HEK293 (cell line): Measurements from ENCODE around the gene TSPAN9.
A peak's percentile ranks its signal among the peaks of the same experiment; 100 is the strongest.

Experiments used
- FEZF1 ChIP-seq: fragments of 450-650 bp; formaldehyde crosslinking; IDR thresholded peaks from 2 replicates; pipeline ENCODE4 v1.5.1; 2016; ENCODE audit warnings: missing biosample characterization, missing genetic modification characterization
- GLI4 ChIP-seq: fragments of 450-650 bp; formaldehyde crosslinking; IDR thresholded peaks from 2 replicates; pipeline ENCODE4 v1.5.1; 2016; ENCODE audit warnings: missing biosample characterization, missing genetic modification characterization
- KLF1 ChIP-seq: fragments of 450-650 bp; formaldehyde crosslinking; IDR thresholded peaks from 2 replicates; pipeline ENCODE4 v1.5.1; 2016; ENCODE audit warnings: missing biosample characterization, missing genetic modification characterization
- KLF10 ChIP-seq: fragments of 450-650 bp; IDR thresholded peaks from 2 replicates; pipeline ENCODE4 v1.5.1; 2018; ENCODE audit warnings: missing biosample characterization, mild to moderate bottlenecking, missing genetic modification characterization
- KLF8 ChIP-seq: fragments of 450-650 bp; formaldehyde crosslinking; IDR thresholded peaks from 2 replicates; pipeline ENCODE4 v1.5.1; 2016; ENCODE audit warnings: missing biosample characterization, missing genetic modification characterization
- MEIS1 ChIP-seq: sonication (generic); formaldehyde crosslinking; IDR thresholded peaks from 2 replicates; pipeline ENCODE4 v1.8.1; 2022; ENCODE audit warnings: missing genetic modification reagents, mild to moderate bottlenecking, borderline replicate concordance
- ZEB2 ChIP-seq: fragments of 450-650 bp; formaldehyde crosslinking; IDR thresholded peaks from 2 replicates; pipeline ENCODE4 v1.5.1; 2016; ENCODE audit warnings: missing biosample characterization, missing genetic modification characterization
- ZFHX2 ChIP-seq: fragments of 450-650 bp; formaldehyde crosslinking; conservative IDR thresholded peaks from 2 replicates; pipeline ENCODE4 v1.5.1; 2016; ENCODE audit warnings: missing biosample characterization, missing genetic modification characterization
- ZFP41 ChIP-seq: fragments of 450-650 bp; formaldehyde crosslinking; IDR thresholded peaks from 2 replicates; pipeline ENCODE4 v1.5.1; 2016; ENCODE audit warnings: missing biosample characterization, missing genetic modification characterization, borderline replicate concordance
- ZNF140 ChIP-seq: fragments of 450-650 bp; formaldehyde crosslinking; IDR thresholded peaks from 2 replicates; pipeline ENCODE4 v1.5.1; 2016; ENCODE audit warnings: missing biosample characterization, missing genetic modification characterization
- ZNF174 ChIP-seq: fragments of 450-650 bp; formaldehyde crosslinking; IDR thresholded peaks from 2 replicates; pipeline ENCODE4 v1.5.0; 2017; ENCODE audit warnings: missing biosample characterization, mild to moderate bottlenecking, missing genetic modification characterization
- ZNF221 ChIP-seq: fragments of 450-650 bp; formaldehyde crosslinking; IDR thresholded peaks from 2 replicates; pipeline ENCODE4 v1.5.1; 2017; ENCODE audit warnings: missing biosample characterization, missing genetic modification characterization, borderline replicate concordance
- ZNF239 ChIP-seq: fragments of 450-650 bp; formaldehyde crosslinking; IDR thresholded peaks from 2 replicates; pipeline ENCODE4 v1.5.1; 2016; ENCODE audit warnings: missing biosample characterization, missing genetic modification characterization
- ZNF266 ChIP-seq: fragments of 450-650 bp; formaldehyde crosslinking; IDR thresholded peaks from 2 replicates; pipeline ENCODE4 v1.5.1; 2016; ENCODE audit warnings: missing biosample characterization, missing genetic modification characterization, low read depth
- ZNF366 ChIP-seq: fragments of 450-650 bp; formaldehyde crosslinking; conservative IDR thresholded peaks from 2 replicates; pipeline ENCODE4 v1.5.1; 2016; ENCODE audit warnings: missing biosample characterization, missing genetic modification characterization
- ZNF37A ChIP-seq: fragments of 450-650 bp; IDR thresholded peaks from 2 replicates; pipeline ENCODE4 v1.5.1; 2018; ENCODE audit warnings: missing biosample characterization, missing genetic modification characterization
- ZNF394 ChIP-seq: fragments of 450-650 bp; formaldehyde crosslinking; IDR thresholded peaks from 2 replicates; pipeline ENCODE4 v1.5.1; 2016; ENCODE audit warnings: missing biosample characterization, missing genetic modification characterization, mild to moderate bottlenecking, moderate library complexity, borderline replicate concordance
- ZNF501 ChIP-seq: fragments of 450-650 bp; formaldehyde crosslinking; IDR thresholded peaks from 2 replicates; pipeline ENCODE4 v1.5.1; 2016; ENCODE audit warnings: missing biosample characterization, missing genetic modification characterization
- ZNF510 ChIP-seq: fragments of 450-650 bp; formaldehyde crosslinking; IDR thresholded peaks from 2 replicates; pipeline ENCODE4 v1.5.1; 2018; ENCODE audit warnings: mild to moderate bottlenecking, missing genetic modification characterization, missing biosample characterization; ENCODE audit not compliant: insufficient replicate concordance
- ZNF521 ChIP-seq: fragments of 450-650 bp; formaldehyde crosslinking; IDR thresholded peaks from 2 replicates; pipeline ENCODE4 v1.5.1; 2017; ENCODE audit warnings: missing biosample characterization, mild to moderate bottlenecking, missing genetic modification characterization
- ZNF560 ChIP-seq: fragments of 450-650 bp; formaldehyde crosslinking; IDR thresholded peaks from 2 replicates; pipeline ENCODE4 v1.5.1; 2017; ENCODE audit warnings: missing biosample characterization, missing genetic modification characterization, borderline replicate concordance
- ZNF571 ChIP-seq: fragments of 450-650 bp; formaldehyde crosslinking; IDR thresholded peaks from 2 replicates; pipeline ENCODE4 v1.5.0; 2017; ENCODE audit warnings: missing biosample characterization, missing genetic modification characterization
- ZNF629 ChIP-seq: fragments of 450-650 bp; formaldehyde crosslinking; IDR thresholded peaks from 2 replicates; pipeline ENCODE4 v1.5.1; 2017; ENCODE audit warnings: missing biosample characterization, missing genetic modification characterization
- ZNF76 ChIP-seq: fragments of 450-650 bp; formaldehyde crosslinking; IDR thresholded peaks from 2 replicates; pipeline ENCODE4; 2016; ENCODE audit warnings: low read depth, missing biosample characterization, missing genetic modification characterization, borderline replicate concordance
- ZNF791 ChIP-seq: fragments of 450-650 bp; formaldehyde crosslinking; IDR thresholded peaks from 2 replicates; pipeline ENCODE4 v1.5.1; 2016; ENCODE audit warnings: missing biosample characterization, missing genetic modification characterization
- ZNF843 ChIP-seq: fragments of 450-650 bp; formaldehyde crosslinking; IDR thresholded peaks from 2 replicates; pipeline ENCODE4 v1.5.1; 2016; ENCODE audit warnings: missing biosample characterization, missing genetic modification characterization
- ZSCAN30 ChIP-seq: fragments of 450-650 bp; IDR thresholded peaks from 2 replicates; pipeline ENCODE4 v1.5.1; 2018; ENCODE audit warnings: missing biosample characterization, mild to moderate bottlenecking, missing genetic modification characterization, moderate library complexity
- TF ChIP-seq, protein P1 (sequence below): fragments of 450-650 bp; formaldehyde crosslinking; IDR thresholded peaks from 2 replicates; pipeline ENCODE4 v1.5.1; 2016; ENCODE audit warnings: missing biosample characterization, missing genetic modification characterization
- TF ChIP-seq, protein P2 (sequence below): fragments of 450-650 bp; formaldehyde crosslinking; IDR thresholded peaks from 2 replicates; pipeline ENCODE4 v1.5.1; 2016; ENCODE audit warnings: missing biosample characterization, missing genetic modification characterization
- TF ChIP-seq, protein P3 (sequence below): fragments of 450-650 bp; formaldehyde crosslinking; IDR thresholded peaks from 2 replicates; pipeline ENCODE4 v1.5.1; 2016; ENCODE audit warnings: missing biosample characterization, missing genetic modification characterization
- TF ChIP-seq, protein P4 (sequence below): fragments of 450-650 bp; formaldehyde crosslinking; conservative IDR thresholded peaks from 2 replicates; pipeline ENCODE4 v1.5.1; 2016; ENCODE audit warnings: low read depth, missing biosample characterization, missing genetic modification characterization

The TSPAN9 gene

DNA sequence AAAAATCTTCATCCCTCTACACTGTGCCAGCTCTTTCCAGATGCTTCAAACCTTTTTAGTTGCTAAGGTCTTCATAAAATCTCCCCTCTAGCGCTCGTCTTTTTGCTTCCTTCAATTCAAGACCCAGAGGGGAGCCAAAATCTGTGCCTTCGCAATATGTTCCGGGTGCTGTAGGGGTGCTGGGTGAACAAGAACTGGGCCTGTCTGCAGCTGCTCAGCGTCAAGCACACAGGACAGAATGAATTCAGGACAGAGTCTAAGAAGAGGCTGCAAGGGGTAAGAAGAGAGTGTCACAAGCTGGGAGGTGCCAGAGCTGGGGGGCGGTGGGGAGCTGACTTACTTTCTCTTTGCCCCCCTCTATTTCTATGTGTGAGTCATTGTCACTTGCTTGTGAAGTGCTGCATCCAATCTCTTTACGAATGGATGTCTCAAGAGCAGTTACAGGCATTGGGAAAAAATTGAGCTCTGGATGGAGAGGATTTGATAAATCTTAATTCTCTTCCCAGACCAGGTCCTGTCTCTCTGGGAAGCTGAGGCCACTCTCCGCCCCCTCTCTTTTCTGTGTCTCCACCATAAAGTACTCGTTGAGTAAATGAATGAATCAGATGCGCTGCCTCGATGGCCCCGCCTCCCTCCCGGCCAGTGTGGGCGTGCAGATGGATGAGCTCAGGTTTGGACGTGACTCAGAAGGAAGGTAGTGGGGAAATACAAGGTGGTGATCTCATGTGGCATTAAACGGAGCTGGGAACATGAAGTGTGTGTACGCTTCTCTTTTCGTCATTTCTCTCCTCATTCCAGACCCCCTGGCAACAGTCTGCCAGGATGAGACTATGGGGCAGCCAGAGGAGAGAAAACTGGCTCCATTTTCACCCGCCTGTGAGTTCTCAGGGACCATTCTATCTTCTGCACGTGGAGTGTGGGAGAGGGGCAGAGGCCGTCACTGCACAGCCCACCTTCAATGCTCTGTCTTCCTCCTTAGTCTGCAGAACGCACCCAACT, 91.3 kb downstream of the TSPAN9 start (continued):
- no peak for TF ChIP-seq ZNF76
- peak; percentile 63 for TF ChIP-seq KLF8 (tag by site-specific recombination)
- no peak for TF ChIP-seq MEIS1
- TF ChIP-seq ZNF629: peak; percentile 96
- no peak for TF ChIP-seq ZNF521 (tag by site-specific recombination)
- TF ChIP-seq ZNF174 (tag by site-specific recombination): no peak
- TF ChIP-seq, protein P1, sequence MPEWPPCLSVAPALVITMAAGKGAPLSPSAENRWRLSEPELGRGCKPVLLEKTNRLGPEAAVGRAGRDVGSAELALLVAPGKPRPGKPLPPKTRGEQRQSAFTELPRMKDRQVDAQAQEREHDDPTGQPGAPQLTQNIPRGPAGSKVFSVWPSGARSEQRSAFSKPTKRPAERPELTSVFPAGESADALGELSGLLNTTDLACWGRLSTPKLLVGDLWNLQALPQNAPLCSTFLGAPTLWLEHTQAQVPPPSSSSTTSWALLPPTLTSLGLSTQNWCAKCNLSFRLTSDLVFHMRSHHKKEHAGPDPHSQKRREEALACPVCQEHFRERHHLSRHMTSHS: no peak
- TF ChIP-seq, protein P2, sequence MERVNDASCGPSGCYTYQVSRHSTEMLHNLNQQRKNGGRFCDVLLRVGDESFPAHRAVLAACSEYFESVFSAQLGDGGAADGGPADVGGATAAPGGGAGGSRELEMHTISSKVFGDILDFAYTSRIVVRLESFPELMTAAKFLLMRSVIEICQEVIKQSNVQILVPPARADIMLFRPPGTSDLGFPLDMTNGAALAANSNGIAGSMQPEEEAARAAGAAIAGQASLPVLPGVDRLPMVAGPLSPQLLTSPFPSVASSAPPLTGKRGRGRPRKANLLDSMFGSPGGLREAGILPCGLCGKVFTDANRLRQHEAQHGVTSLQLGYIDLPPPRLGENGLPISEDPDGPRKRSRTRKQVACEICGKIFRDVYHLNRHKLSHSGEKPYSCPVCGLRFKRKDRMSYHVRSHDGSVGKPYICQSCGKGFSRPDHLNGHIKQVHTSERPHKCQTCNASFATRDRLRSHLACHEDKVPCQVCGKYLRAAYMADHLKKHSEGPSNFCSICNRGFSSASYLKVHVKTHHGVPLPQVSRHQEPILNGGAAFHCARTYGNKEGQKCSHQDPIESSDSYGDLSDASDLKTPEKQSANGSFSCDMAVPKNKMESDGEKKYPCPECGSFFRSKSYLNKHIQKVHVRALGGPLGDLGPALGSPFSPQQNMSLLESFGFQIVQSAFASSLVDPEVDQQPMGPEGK (tag by site-specific recombination): peak; percentile 69; the same call in 1 of the 2 replicates
- TF ChIP-seq ZNF560 (tag by site-specific recombination): no peak
- no peak for TF ChIP-seq ZNF266 (tag by site-specific recombination)
- TF ChIP-seq, protein P3, sequence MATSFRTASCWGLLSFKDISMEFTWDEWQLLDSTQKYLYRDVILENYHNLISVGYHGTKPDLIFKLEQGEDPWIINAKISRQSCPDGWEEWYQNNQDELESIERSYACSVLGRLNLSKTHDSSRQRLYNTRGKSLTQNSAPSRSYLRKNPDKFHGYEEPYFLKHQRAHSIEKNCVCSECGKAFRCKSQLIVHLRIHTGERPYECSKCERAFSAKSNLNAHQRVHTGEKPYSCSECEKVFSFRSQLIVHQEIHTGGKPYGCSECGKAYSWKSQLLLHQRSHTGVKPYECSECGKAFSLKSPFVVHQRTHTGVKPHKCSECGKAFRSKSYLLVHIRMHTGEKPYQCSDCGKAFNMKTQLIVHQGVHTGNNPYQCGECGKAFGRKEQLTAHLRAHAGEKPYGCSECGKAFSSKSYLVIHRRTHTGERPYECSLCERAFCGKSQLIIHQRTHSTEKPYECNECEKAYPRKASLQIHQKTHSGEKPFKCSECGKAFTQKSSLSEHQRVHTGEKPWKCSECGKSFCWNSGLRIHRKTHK: no peak
- no peak for TF ChIP-seq ZNF239 (tag by site-specific recombination)
- peak; percentile 85 for TF ChIP-seq ZEB2 (tag by site-specific recombination)
- no peak for TF ChIP-seq ZNF37A (tag by site-specific recombination)
- TF ChIP-seq ZNF394 (tag by site-specific recombination): peak; percentile 81; the same call in 1 of the 2 replicates
- TF ChIP-seq ZFHX2 (tag by site-specific recombination): peak; percentile 93
- TF ChIP-seq ZNF843 (tag by site-specific recombination): no peak
- TF ChIP-seq ZNF510 (tag by site-specific recombination): no peak
- no peak for TF ChIP-seq KLF1 (tag by site-specific recombination)
- no peak for TF ChIP-seq ZFP41 (tag by site-specific recombination)
- no peak for TF ChIP-seq ZNF140 (tag by site-specific recombination)
- TF ChIP-seq ZNF501 (tag by site-specific recombination): no peak
- peak; percentile 66; the same call in 1 of the 2 replicates for TF ChIP-seq KLF10
- no peak for TF ChIP-seq ZNF571
- TF ChIP-seq ZNF221 (tag by site-specific recombination): no peak
- no peak for TF ChIP-seq ZNF791 (tag by site-specific recombination)
- peak; percentile 77 for TF ChIP-seq ZNF366 (tag by site-specific recombination)
- TF ChIP-seq, protein P4, sequence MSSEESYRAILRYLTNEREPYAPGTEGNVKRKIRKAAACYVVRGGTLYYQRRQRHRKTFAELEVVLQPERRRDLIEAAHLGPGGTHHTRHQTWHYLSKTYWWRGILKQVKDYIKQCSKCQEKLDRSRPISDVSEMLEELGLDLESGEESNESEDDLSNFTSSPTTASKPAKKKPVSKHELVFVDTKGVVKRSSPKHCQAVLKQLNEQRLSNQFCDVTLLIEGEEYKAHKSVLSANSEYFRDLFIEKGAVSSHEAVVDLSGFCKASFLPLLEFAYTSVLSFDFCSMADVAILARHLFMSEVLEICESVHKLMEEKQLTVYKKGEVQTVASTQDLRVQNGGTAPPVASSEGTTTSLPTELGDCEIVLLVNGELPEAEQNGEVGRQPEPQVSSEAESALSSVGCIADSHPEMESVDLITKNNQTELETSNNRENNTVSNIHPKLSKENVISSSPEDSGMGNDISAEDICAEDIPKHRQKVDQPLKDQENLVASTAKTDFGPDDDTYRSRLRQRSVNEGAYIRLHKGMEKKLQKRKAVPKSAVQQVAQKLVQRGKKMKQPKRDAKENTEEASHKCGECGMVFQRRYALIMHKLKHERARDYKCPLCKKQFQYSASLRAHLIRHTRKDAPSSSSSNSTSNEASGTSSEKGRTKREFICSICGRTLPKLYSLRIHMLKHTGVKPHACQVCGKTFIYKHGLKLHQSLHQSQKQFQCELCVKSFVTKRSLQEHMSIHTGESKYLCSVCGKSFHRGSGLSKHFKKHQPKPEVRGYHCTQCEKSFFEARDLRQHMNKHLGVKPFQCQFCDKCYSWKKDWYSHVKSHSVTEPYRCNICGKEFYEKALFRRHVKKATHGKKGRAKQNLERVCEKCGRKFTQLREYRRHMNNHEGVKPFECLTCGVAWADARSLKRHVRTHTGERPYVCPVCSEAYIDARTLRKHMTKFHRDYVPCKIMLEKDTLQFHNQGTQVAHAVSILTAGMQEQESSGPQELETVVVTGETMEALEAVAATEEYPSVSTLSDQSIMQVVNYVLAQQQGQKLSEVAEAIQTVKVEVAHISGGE (tag by site-specific recombination): no peak
- TF ChIP-seq GLI4: no peak
- no peak for TF ChIP-seq ZSCAN30
- no peak for TF ChIP-seq FEZF1 (tag by site-specific recombination)
